ENCODE data around the gene TARP.

The TARP gene

DNA sequence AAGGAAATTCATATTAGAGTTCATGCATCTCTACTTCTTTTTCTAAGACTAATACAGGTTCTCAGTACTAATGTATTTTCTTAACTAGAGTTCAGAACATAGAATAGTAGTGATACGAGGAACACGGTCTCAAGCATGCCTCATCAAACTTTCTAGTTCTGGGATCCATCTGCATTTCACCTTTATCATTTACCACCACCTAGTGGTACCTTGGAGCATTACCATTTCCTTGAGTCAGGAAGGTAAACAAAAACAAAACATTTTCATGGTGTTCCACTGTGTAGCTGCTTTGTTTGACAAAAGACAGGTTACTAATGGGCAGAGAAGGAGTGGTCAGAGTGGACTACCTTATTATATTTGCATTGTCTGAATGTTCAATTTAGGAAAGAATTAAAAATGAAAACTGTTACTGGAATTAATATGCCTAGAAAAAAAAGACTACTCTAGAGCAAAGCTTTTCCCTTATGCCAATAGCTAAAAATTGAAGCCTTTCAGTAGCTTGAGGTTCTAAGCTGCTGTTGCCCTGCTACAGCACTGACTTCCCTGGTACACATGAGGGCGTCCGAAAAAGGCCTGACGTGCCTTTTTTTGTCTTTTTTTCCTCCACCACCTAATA lies 50.8 kb downstream of the TARP start:
- in situ Hi-C loops (cut with HindIII; ENCODE audit: low sequenced_read_pairs): no loop called here

DNA sequence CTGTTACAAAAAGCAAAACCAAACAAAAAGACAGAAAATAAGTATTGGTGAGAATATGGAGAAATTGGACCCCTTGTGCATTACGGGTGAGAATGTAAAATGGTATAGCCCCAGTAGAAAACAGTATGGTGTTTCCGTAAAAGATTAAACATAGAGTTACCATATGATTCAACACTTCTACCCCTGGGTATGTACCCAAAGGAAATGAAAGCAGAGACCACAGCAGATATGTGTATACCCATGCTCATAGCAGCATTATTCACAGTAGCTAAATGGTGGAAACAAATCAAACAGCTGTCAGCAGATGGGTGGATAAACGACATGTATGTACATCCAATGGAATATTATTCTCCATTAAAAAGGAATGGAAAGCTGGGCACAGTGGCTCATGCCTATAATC lies 53.0 kb downstream of the TARP start:
- in situ Hi-C loops (cut with HindIII; ENCODE audit: low sequenced_read_pairs): no loop called here

DNA sequence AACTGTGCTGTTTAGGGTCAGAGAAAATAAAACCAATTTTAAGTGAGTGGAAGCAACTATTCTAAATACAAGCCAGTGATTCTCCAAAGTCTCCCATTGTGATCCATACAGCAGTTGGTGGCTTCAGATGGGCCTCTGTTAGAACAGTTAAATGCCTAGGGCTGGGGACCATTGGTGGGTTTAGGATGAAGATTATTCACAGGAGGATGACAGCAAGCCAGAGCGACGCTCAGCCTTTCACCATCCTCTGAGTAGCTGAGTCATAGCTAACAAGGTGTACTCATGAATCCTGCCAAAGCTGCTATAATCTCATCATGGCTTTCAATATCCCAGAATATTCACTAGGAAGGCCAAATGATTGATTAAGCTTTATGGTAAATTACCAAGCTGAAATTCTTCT lies 55.8 kb downstream of the TARP start:
- in situ Hi-C loops (cut with HindIII; ENCODE audit: low sequenced_read_pairs): no loop called here

DNA sequence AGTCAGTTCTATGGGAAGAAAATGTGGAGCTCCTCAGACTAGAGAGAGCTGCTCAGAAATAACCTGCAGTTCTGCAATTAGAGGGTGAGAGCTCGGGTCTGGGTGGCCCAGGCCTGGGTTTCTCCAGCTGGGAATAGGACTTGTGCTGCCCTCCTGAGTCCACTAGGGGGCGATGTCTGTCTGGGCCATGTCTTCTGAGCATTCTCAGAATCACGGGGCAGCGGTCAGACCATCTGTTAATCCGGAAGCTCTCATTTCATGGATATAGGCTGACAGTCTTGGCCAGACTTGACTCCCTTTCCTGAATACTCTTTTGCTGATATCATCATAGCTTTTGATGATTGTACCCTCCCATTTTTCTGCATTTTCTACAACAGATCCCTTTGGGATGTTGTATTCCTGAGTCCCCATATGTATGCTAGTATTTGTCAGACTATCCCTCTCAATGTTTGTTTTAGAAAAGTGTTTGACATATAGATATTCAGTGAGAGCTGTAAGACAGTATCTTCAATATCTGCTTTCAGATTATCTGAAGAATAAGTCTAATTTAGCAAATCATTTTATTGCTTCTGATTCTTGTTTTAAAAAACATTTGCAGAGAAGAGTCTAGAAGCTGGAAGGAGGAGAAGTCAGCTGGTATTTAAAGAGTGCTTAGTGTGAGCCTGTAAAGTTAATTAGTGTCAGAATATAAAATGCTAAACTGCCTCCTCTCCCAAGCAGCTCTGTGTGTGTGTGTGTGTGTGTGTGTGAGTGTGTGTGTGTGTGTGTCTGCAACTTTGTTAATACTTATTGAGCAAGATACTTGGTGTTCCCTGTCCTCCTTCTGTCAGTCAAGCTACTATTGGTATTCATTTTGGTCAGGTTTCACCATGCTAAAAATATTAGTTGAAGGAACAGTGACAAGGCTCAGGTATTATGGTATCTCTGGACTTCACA lies 57.4 kb downstream of the TARP start:
- in situ Hi-C loops (cut with HindIII; ENCODE audit: low sequenced_read_pairs): no loop called here

DNA sequence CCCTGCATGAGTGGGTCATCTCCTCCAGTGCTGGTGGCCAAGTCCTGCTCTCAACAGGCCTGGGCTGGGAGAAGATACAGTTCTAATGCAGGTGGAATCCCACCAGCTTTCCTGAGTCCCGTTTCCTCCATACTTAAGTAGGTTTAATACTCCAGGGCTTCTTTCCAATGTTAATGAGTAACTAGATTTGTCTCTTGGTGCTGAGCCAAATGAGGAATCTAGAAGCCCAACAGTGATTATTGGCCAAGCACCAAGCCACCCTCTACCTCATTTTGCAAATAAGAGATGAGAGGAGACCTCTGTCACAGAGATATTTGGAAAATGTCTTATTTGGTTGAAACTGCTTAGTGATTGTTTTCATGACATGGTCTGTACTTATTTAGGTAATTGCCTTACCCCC lies 58.3 kb downstream of the TARP start:
- in situ Hi-C loops (cut with HindIII; ENCODE audit: low sequenced_read_pairs): no loop called here

DNA sequence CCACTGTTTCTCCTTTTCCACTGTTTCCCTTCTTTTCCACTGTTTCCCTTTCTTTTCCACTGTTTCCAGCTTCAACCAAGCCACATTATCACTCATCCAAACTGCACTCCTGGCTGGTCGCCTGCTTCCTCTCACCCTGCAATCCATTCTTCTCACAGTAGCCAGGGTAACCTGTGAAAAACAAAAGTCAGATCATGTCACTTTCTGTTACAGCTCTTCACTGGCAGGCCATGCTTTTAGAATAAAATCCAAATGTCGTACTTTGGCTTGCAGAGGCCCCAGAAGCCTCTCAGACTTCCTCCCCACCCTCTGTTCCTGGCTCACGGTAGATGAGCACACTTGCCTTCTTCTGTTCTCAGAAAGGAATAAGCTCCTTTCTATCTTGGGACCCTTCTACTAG lies 61.5 kb downstream of the TARP start:
- in situ Hi-C loops (cut with HindIII; ENCODE audit: low sequenced_read_pairs): no loop called here

DNA sequence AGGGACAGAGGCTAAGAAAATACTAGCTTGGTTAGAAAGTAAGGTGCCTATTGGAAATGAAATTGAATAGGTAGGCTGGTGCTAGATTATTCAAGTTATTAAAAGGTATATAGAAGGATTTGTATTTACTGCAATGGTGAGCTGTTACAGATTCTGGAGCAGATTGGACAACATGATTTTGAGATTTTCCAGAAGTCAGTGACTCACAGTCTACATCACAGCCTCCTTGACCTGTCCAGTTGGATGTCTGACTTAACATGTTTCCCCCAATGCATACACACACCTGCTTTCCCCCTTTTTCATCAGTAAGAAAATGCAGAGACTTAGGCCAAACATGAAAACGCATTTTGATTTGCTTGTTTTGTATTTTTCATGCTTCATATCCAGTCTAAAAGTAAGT lies 62.0 kb downstream of the TARP start:
- in situ Hi-C loops (cut with HindIII; ENCODE audit: low sequenced_read_pairs): no loop called here

All from endothelial cell of hepatic sinusoid (primary cell).